Measurements from ENCODE around the gene COL5A1.

COL5A1 gene

DNA sequence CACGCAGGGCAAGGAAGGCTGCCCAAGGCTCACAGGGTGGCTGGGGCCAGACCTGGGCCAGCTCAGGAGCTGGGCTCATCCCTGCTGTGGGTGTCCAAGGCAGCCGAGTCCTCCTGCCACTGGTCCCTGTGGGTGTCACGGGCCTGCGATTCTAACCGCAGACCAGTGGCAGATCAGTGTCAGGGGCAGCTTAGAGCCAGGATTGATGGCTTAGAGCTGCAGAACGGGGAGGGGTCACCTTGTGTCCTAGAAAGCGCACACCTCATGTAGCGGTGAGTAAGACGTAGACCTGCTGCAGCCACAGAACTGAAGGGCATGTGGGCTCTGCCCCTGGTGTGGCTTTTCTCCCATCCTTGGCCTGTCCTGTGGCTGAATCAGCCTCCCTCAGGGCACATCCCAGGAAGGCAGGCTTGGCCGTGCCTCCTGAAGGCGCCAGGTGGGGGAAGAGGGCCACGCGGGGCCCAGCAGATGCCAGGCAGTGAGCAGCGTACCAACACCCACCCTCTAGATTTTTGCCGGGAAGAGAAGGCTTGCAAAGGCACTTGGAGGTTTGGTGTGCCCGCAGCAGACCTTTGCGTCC is 160.7 kb downstream of the COL5A1 start:
- no peak for DNase-seq

DNA sequence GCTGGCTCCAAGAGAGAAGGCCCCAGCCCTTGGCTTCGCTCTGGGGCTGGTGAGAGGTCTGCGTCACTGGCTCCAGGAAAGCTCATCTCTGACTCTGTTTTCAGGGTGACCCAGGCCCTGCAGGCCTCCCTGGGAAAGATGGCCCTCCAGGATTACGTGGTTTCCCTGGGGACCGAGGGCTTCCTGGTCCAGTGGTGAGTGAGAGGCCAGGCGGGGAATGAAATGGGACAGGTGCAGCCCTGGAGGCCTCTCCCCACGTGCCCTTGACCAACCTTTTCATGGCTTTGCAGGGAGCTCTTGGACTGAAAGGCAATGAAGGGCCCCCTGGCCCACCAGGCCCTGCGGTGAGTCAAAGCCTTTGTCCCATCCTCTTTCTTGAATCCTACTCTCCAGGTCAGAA is 163.3 kb downstream of the COL5A1 start:
- DNase-seq: no peak

DNA sequence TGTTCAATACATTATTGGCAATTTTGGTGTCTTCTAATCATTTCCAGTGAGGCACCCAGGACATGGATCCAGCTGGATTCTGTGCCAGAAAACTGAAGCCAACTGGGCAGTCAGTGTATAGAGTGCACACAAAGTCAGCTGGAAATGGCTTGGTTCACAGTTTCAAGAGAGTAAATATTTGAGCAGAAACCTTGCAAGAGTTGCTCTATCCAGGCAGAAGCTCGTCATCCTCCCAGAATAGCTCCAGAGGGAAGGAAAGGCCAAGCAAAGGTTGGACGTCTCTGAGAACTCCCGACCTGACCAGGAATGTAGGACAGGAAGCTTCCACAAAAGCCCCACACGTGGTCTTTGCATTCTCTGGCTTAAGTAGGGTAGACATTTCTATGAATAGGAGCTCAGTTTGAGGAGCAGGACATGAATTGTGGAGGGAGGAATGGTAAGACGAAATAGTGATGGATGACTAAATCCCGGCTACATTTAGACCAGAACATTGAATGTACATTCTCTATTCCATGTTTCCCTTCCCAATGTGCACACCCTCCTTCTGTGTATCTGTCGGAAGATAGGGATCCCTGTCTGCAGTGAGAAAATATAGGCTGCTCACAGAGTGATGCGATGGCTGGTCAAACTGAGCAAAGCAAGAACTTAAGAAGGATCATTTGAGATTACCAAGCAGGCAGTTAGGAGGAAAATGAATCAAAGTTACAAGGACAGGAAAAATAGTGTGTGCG is 166.3 kb downstream of the COL5A1 start:
- DNase-seq: no peak

DNA sequence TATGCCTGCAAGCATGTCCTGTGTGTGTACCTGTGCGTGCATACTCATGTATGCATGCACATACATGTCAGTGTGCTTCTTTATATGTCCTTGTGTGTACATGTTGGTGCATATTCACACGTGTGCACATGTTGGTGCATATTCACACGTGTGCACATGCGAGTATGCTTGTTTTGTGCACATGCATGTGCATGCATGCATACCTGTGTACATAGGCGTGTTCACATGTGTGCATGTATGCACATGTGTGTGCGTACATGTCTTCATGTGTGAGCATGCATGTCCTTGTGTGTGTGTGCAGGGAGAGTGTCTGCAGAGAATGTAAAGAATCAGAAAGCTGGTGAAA is 166.8 kb downstream of the COL5A1 start:
- DNase-seq: no peak

DNA sequence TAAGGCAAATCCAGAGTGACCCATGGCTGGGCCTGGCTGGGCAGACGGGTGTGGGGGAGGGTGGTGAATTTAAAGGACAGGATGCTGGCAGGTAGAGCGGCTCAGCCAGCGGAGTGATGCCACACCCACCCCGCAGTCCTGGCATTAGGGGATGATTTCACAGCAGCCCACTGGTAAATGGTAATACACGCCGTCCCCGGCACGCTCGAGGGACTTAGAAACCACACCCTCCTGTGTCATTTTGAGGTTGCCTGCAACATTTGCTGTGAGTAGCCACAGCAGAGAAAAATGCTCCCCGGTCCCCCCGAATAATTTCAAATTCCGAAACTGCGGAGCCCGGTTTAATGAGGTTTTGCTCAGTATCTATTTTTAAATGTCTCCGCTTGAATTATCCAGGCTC is 167.7 kb downstream of the COL5A1 start:
- no peak for DNase-seq

DNA sequence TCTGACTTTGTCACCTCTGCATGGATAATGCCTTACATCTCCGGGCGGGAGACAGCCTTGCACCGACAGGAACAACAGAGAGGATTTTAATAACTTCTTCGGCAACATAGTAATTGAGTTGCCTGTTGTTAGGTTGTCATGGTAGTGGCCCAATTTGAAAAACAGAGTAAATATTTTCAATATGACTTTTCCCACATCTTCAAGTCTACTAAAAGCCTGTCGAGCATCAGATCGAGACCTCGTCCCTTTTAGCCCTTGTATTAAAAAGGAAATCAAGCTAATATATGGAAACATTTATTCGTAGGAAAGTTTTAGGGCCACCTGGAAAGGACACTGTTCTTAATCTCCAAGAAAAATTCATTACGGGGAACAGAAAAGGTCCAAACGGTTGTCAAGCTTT is 168.2 kb downstream of the COL5A1 start:
- no peak for DNase-seq

DNA sequence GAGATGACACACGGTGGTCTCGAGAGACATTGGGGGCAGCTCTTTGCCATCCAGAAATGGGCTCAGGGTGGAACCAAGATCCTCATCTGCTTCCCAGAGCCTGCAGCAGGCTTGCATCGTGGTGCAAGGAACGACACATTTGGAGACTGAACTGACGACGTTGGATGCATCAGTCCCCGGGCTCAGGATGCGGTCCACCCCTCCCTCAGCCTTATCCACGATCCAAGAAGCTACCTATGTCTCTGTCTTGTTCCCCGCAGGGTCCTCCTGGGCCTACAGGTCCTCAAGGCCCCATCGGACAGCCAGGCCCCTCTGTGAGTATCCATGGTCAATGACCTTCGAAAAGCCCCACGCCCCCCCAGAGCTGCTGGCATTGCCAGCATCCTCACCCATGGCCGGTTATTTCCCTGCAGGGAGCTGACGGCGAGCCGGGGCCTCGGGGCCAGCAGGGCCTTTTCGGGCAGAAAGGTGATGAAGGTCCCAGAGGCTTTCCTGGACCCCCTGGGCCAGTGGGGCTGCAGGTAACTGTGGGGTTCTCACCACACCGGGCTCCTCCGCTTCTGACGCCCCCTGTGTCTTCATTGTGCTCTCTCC is 169.6 kb downstream of the COL5A1 start:
- no peak for DNase-seq

DNA sequence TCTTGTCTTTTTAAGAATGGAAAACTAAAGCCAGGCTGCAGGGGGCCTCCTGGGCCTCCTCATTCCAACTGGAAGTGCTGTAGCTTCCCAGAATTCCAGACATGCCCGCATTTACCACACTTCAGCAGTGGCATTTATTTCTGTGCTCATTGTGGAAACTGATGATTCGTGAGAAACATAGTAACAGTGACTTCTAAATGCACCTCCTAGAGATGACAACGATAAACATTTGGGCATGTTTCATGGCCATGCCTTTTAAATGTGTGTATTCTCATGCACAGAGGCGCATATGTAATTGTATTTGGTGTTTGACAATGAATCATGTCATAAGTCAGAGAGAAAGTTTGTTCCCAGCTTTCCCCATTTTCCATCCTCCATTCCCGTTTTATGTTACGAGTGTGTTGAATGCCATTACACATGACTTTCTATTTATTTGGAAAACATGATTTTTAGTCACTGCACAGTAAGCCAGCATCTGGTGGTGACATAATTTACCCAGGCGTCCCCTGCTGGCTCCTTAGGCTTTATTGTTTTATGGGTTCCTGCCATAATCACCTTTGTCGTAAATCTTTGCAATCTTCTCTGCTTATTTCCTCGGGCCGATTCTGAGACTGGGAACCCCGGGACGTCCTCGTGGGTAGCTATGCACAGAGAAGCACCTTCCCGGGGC is 170.2 kb downstream of the COL5A1 start:
- DNase-seq: no peak

DNA sequence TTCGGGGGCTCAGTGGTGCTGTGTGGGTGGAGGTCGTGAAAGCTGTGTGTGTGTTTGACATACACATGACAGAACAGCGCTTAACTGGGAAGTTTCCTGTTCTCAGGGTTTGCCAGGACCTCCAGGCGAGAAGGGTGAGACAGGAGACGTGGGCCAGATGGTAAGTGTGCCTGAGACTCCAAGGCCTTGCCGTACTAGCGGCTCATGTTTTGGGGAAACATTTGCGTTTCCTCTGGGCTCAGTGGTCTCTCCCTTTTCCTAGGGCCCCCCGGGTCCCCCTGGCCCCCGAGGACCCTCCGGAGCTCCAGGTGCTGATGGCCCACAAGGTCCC is 170.7 kb downstream of the COL5A1 start:
- DNase-seq: no peak

DNA sequence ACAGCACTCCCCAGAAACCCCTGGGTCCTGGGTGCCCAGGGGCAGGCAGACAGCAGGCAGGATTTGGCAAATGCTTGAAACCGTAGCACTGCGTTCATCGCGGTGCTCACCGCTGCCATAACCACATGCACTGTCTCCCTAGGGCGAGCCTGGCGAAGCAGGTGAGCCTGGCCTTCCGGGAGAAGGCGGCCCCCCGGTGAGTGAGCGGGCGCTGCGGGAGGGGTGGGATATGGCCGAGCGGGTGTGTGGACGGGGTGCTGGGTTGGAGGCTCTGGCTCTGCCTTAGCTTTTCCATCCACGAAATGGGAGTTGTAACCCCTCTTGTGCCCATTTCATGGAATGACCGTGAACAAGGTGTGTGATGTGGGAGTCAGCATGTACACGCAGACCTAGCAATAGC is 172.2 kb downstream of the COL5A1 start:
- DNase-seq: no peak

DNA sequence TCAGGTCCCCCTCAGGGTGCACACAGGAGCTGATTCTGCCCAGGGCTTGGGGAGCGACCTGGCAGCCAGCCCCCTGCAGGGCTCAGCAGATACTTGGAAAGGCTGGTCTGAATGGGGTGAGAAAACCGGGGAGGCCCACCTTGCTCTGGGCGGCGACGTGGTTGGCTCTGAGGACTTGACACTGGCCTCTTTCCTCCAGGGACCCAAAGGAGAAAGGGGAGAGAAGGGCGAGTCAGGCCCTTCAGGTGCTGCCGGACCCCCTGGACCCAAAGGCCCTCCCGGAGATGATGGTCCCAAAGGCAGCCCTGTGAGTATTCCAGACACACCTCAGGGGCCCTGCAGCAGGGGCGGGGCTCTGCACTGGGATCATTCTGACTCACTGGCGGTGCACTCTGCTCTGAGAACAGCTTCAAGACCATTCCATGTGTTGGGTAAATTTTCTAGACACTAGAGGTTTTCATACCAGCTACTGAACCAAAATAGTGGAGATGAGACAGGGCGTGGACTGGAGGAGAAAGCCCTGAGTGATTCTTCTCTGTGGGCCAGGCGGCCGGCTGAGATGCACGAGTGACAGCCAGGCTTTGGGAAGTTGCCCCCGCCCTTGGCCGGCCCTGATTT is 173.1 kb downstream of the COL5A1 start:
- DNase-seq: no peak

DNA sequence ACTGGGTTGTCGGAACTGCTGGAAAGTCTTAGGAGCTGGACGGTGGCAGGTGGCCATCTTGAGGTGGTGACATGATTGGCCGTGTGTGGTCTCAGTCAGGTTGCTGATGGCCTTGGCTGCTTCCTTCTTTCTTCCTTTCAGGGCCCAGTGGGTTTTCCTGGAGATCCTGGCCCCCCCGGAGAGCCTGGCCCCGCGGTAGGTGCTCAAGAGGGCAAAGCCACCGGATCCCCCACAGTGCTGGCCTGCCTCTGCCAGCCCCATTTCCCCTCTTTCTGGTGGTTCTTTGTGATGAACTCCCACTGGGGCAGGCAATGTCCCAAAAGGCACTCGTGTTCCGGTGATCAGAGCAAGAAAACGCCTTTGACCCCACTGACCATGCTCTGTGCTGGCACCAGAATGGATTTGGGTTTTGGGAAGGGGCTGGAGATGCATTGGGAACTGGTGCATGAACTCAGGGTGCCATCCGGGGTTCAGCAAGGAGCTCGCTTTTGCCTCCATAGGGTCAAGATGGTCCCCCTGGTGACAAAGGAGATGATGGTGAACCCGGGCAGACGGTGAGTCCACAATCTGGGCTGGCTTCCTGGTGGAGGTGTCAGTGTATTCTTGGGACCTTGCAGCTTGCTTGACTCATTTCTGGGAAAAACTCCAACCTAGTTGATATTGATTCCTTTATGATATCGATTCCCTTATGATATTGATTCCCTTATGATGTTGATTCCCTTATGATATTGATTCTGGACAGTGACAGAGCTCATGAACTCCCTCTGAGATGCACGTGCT is 174.0 kb downstream of the COL5A1 start:
- no peak for DNase-seq

DNA sequence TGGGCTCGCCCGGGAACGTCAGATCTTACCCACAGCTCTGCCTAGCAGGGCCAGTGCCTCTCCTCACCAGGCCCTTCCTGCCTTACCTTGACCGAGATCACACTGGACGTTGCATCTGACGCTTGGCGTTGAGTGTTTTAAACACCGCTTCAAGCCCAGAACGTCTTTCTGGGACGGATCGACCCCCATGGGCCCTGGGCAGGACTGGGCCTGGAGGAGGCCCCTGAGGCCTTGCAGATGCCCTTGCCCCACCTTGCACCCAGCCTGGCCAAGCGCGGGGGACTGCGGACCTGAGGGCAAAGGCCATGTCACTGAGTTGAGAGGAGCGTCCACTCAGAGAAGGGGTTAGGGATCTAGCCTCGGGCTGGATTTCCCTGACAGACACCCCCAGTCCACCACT is 174.7 kb downstream of the COL5A1 start:
- no peak for DNase-seq

DNA sequence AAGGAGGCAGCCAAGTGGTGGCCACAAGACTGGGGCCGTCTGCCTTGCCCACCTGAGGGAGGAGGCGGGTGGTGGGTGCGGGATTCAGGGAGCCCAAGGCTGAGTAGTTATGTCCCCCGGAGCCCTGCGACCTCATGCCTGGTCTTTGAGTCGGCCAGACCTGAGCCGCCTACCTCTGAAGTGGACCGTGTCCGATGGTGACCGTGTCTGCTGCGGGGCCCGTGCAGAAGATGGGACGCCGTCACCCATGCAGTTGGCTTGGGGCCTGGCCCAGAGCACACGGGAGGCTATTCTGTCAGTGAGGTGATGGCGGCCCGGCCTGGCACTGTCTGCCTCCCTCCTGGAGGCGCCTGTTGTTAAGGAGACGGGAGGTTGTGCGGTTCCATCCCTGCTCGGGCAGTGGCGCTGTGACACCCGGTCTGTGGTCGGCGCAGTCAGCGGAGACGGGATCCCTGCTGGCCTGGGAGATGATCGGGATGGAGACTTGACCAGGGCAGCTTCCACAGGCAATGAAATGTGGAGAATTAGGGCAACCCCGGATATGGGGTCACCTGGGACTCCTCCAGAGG is 176.5 kb downstream of the COL5A1 start:
- DNase-seq: no peak

DNA sequence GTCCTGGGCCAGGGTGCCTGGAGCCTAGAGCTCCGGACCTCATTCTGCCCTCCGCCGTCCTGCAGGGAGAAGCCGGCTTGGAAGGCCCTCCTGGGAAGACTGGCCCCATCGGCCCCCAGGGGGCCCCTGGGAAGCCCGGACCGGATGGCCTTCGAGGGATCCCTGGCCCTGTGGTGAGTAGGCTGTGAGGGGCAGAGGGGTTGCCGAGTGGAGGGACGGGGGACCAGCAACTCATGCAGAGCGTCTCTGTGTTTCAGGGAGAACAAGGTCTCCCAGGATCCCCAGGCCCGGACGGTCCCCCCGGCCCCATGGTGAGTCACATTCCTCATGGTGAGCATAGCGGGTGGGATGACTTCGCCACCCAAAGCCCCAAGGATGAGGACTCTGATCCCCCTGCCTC is 177.0 kb downstream of the COL5A1 start:
- no peak for DNase-seq

DNA sequence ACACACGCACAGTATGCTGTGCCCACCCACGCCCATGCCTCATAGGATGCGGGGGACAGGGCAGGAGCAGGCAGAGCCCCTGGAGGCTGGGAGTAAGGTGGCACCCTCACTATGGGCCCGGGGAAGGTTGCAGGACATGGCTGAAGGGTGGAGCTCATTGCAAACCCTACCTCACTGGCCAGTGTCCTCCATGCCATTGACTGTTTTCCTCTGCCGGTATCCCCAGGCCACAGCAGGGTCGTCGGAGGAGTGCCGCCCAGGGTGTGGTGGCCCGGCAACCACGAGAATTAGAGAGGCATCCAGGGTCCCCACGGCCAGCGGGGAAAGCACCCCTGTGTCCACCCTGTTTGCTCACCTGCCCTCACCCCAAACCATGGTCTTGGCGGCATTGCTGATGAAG is 179.3 kb downstream of the COL5A1 start:
- no peak for DNase-seq

DNA sequence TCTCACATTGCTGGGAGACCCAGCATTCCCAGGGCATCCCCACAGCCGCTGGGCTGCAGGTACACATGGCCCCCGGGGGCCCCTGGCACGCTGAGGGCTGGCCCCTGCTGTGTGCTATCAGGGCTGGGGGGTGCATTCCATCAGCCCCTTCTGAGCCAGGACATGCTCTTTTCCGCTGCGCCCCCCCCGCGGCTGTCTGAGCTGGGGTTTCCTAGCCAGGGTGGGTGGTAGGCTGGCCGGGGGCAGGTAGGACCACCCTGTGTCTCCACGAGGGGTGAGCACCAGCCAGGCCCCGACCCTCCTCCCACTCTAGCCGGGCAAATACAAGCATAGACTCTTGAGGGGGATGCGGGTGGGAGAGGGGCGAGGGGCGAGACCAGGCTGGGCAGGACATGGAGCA is 180.9 kb downstream of the COL5A1 start:
- no peak for DNase-seq

DNA sequence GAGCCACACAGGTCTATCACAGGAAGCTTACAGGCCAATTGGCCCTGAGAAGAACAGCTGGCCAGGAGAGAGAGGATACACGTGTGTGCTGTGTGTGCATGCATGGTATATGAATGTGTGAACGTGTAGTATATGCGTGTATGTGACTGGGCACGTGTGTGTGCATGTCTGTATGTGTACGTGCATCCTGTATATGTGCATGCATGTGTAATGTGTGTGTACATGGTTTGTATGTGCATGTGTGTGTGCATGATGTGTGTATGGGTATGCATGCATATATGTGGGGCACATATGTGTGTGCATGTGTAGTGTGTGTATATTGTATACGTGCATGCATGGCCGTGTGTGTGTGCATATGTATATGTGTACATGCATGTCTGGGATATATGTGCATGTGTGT is 182.0 kb downstream of the COL5A1 start:
- no peak for DNase-seq

DNA sequence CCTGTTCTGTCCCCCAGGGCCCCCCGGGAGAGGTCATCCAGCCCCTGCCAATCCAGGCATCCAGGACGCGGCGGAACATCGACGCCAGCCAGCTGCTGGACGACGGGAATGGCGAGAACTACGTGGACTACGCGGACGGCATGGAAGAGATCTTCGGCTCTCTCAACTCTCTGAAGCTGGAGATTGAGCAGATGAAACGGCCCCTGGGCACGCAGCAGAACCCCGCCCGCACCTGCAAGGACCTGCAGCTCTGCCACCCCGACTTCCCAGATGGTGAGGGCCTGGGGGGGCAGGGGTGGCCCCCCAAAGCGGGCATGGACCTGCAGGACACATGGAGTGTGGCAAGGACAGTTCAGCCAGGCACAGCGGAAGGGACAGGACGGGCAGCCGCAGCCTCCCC is 183.0 kb downstream of the COL5A1 start:
- DNase-seq: no peak

DNA sequence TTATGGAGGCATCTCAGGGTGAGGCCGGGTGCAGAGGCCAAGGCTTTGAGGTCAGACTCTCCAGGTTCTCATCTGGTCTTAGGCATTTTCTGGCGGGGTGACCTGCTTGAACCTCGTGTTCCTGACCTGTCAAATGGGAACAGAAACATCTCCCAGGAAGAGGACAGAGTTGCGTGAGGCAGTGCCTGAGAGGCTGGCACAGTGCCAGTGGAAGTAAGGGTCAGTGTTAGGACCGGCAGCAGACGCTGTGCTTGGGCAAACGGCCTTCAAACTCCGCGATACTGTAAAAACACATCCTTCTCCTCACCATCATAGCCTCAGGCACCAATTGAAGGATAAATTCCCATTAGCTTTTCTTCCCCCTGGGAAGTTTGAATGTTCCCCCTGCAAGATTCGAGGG is 183.4 kb downstream of the COL5A1 start:
- DNase-seq: no peak

DNA sequence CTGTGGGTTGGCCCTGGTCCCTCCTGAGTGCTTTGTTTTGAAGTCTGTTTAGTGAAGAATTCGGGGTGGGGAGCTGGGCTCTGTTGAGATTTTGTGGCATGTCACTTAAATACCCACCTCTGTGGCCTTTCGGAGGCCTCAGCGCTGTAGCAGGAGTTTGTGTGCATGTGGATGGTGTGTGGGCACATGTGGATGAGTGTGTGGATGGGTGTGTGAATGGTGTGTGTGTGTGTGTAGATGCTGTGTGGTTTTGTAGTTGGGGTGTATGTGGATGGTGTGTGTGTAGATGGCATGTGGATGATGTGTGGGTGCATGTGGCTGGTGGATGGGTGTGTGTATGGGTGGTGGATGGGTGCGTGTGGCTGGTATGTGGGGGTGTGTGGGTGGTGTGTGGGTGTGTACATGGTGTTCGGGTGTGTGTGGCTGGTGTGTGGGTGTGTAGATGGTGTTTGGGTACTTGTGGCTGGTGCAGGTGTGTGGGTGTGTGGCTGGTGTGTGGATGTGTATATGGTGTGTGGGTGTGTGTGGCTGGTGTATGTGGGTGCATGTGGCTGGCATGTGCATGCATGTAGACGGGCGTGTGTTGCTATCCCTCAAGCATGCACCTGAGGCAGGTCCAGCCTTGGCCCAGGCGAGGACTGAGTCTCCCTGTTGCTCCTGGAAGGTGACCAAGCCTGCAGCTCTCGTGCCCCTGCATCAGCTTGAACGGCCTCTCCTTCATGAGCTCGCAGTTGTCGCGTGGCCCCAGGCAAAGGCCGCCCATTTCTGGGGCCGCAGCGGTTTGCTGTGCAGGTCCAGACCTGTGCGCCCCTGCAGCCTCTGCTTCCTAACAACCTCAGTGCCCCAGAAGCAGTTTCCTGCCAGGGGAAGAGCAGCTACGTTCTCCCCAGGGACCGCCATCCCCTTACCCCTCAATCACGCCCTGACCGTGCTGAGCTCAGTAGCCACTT is 185.0 kb downstream of the COL5A1 start:
- DNase-seq: no peak

DNA sequence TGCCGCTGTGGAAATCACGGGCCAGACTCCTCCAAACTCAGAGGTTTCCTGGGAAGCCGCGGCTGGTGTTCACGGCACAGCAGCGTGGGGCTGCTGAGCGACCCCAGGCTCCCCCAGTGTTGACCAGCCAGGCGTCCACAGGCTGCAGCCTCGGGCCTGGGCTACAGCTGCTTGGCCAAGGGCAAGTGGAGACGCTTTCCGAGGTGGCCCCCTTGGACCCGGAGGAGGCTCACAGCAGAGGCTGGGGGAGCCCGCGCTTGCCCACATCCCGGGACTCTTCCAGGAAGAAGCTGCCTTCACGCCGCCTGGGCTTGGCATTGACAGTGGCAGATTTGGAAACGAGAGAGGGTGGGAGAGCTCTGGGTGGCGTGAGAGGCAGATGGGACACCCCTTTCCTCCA is 186.0 kb downstream of the COL5A1 start:
- no peak for DNase-seq

All from CD4-positive, alpha-beta T cell treated with Interleukin-12 subunit alpha and Interleukin-12 subunit beta, for 1 hour (primary cell).